ENCODE results near the gene CASP3. TPM values are rescaled to one million over a fixed set of nuclear protein-coding genes. Genes with fewer than 3 reads are reported as not detected.

The CASP3 gene
- total RNA-seq, 1 experiment from 2014 or later = 107 TPM

DNA sequence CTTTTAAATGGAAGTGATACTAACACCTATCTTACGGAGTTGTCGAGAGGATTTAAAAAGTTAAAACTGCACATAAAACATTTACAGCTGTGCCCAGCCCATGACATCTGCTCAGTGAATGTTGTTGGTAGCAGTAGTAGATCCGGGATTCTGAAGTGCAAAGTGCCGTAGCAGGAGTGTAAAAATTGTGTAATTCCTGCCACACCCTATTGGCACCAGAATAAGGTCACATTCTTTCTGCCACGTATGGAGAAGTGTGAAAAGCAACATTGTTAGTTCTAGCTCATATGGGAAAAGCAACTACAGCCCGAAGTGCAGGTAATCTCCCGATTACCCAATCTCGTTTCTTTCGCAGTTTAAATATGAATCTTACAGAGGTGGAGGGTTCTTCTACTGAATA, 31.5 kb upstream of the CASP3 start:
- peaks cover 8% of the 10 kb centered on the region in 2 experiments; a peak in 3 of 5 replicates for H3K9me3 Mint-ChIP-seq
- Histone ChIP-seq H3K56ac (ENCODE audit: insufficient read length, low read depth, low read length) (no peak overlapping the region), H3K27ac (ENCODE audit: insufficient read length, low read depth, low read length) (no peak overlapping the region), H4K5ac (ENCODE audit: insufficient read length, low read depth, low read length) (no peak overlapping the region), H4K8ac (replicated peaks; ENCODE audit: insufficient read length, low read depth, low read length) (no peak overlapping the region), H2AK5ac (ENCODE audit: insufficient read length, low read length) (no peak overlapping the region), H3K4me1 (ENCODE audit: insufficient read depth, low read length) (no peaks in the 10 kb centered on the region), H4K91ac (ENCODE audit: insufficient read length, low read depth, low read length) (no peak overlapping the region), H3T11ph (ENCODE audit: low read length) (no peak overlapping the region), H3K4me2 (ENCODE audit: insufficient read depth, insufficient read length, low read length) (no peak overlapping the region), H2AFZ (ENCODE audit: low read length) (no peak overlapping the region), H4K20me1 (ENCODE audit: control insufficient read depth, insufficient read depth, insufficient read length) (no peaks in the 10 kb centered on the region), H3K23ac (ENCODE audit: insufficient read length, low read depth, low read length) (no peak overlapping the region), H2BK120ac (ENCODE audit: low read depth, low read length, poor library complexity, severe bottlenecking) (no peak overlapping the region), H3K79me2 (ENCODE audit: insufficient read depth, low read length) (no peaks in the 10 kb centered on the region), H2BK5ac (ENCODE audit: insufficient read length, low read length) (no peak overlapping the region), H3K4ac (ENCODE audit: low read depth, low read length) (no peak overlapping the region), H3K9ac (ENCODE audit: extremely low read depth, insufficient read length, low read length) (no peak overlapping the region), H3K79me1 (ENCODE audit: insufficient read depth, low read depth, low read length, poor library complexity, severe bottlenecking) (no peaks in the 10 kb centered on the region), H3K27me3 (ENCODE audit: insufficient read depth, low read length) (no peaks in the 10 kb centered on the region), H2BK12ac (ENCODE audit: insufficient read length, low read depth, low read length) (no peak overlapping the region), H2BK15ac (ENCODE audit: low read depth, low read length) (no peak overlapping the region), H3K14ac (ENCODE audit: insufficient read depth, low read length) (no peak overlapping the region), H2BK20ac (ENCODE audit: low read depth, low read length, poor library complexity, severe bottlenecking) (no peak overlapping the region), H3K9me3 (ENCODE audit: control insufficient read depth, low read depth, low read length) (no peaks in the 10 kb centered on the region), H3K18ac (ENCODE audit: insufficient read length, low read depth, low read length) (no peak overlapping the region), H3K23me2 (ENCODE audit: insufficient read length, low read depth, low read length, poor library complexity, severe bottlenecking) (no peaks in the 10 kb centered on the region)
- no CpG with 5 or more reads among the region's 9 CpGs for WGBS (ENCODE audit: extremely low coverage, insufficient read length, low lambda C conversion rate)
- no peaks in the 10 kb centered on the region for H3K4me1 Mint-ChIP-seq
- TF ChIP-seq, protein P1, sequence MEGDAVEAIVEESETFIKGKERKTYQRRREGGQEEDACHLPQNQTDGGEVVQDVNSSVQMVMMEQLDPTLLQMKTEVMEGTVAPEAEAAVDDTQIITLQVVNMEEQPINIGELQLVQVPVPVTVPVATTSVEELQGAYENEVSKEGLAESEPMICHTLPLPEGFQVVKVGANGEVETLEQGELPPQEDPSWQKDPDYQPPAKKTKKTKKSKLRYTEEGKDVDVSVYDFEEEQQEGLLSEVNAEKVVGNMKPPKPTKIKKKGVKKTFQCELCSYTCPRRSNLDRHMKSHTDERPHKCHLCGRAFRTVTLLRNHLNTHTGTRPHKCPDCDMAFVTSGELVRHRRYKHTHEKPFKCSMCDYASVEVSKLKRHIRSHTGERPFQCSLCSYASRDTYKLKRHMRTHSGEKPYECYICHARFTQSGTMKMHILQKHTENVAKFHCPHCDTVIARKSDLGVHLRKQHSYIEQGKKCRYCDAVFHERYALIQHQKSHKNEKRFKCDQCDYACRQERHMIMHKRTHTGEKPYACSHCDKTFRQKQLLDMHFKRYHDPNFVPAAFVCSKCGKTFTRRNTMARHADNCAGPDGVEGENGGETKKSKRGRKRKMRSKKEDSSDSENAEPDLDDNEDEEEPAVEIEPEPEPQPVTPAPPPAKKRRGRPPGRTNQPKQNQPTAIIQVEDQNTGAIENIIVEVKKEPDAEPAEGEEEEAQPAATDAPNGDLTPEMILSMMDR (conservative IDR thresholded peaks at IDR 0.05) = no peak
- H3K27ac Mint-ChIP-seq = no peak overlapping the region
- no peaks in the 10 kb centered on the region for H3K27me3 Mint-ChIP-seq (ENCODE audit: low read depth)
- H3K4me3 Mint-ChIP-seq = no peak overlapping the region
- peaks cover 7 to 10% (median 9%) of the 10 kb centered on the region in 3 experiments for H3K36me3 Mint-ChIP-seq (ENCODE audit: insufficient read depth in 1 of 3, low read depth in 3 of 3)
- no peak for DNase-seq

Measured in H9 (cell line).